GM12878 (cell line): ENCODE results near the gene SCMH1. TPM values are rescaled to one million over a fixed set of nuclear protein-coding genes. Genes with fewer than 3 reads are reported as not detected.

Experiments
- ATAC-seq: fragments of 200-7000 bp; cut with Tn5 transposase; 3 replicates; pipeline ENCODE4 v1.9.1; 2020; ENCODE audit warnings: mild to moderate bottlenecking, moderate library complexity
- BruUV-seq: library from RNA; stranded (reverse); fragments of 400-500 nt; replicated peaks from 2 replicates; lab custom pipeline; 2021; lab: Mats Ljungman, UMichigan
- CTCF ChIA-PET: fragments of 300-600 bp; sonication (Branson Sonifier 250); formaldehyde crosslinking; extraction: SDS; loops from one replicate; lab custom pipeline; 2021; ENCODE audit warnings: inconsistent platforms; lab: Yijun Ruan, JAX
- POLR2A ChIA-PET: fragments of 350-600 bp; formaldehyde crosslinking; extraction: SDS; loops from one replicate; lab custom pipeline; 2021; ENCODE audit warnings: inconsistent platforms; lab: Charles Lee
- RAD21 ChIA-PET: fragments of 300-600 bp; sonication (Branson Sonifier 250); formaldehyde crosslinking; loops from one replicate; lab custom pipeline; 2023; ENCODE audit warnings: antibody characterized with exemption; ENCODE audit not compliant: unreplicated experiment; lab: Charles Lee
- SMC1A ChIA-PET: fragments of 300-600 bp; sonication (Branson Sonifier 250); formaldehyde crosslinking; loops from one replicate; lab custom pipeline; 2023; ENCODE audit not compliant: unreplicated experiment, uncharacterized antibody; lab: Charles Lee
- DNase-seq: peaks from one replicate; pipeline ENCODE4 v3.0.0-alpha.2; 2011; ENCODE audit warnings: low read depth, low spot score
- FAIRE-seq: peaks from 3 replicates; lab custom pipeline; 2011; peaks lifted over from hg19 to GRCh38; lab: Jason Lieb, UNC
- H2AFZ ChIP-seq: 2 replicates; pipeline ENCODE4 v1.6.0; 2011; ENCODE audit warnings: low read depth, low read length, control low read depth; ENCODE audit not compliant: control insufficient read depth
- H3K27ac ChIP-seq: 2 replicates; pipeline ENCODE4 v1.5.1; 2011; ENCODE audit warnings: control low read depth; ENCODE audit not compliant: control insufficient read depth, insufficient read depth
- H3K27me3 ChIP-seq, 2 experiments: replicated peaks in 1 of 2; 2 replicates each; pipeline versions ENCODE4 v1.6.0 to v1.6.1; 2011; ENCODE audit warnings: low read length in 1 of 2; ENCODE audit not compliant: control insufficient read depth in 2 of 2, insufficient read depth in 2 of 2
- H3K36me3 ChIP-seq, 2 experiments: 2 replicates each; pipeline ENCODE4 v1.5.1; 2011; ENCODE audit warnings: low read length in 1 of 2; ENCODE audit not compliant: control insufficient read depth in 2 of 2, insufficient read depth in 2 of 2
- H3K4me1 ChIP-seq: 2 replicates; pipeline ENCODE4 v1.6.1; 2011; ENCODE audit warnings: mild to moderate bottlenecking, low read length, moderate library complexity, mixed read lengths; ENCODE audit not compliant: control insufficient read depth, insufficient read depth
- H3K4me2 ChIP-seq: 2 replicates; pipeline ENCODE4 v1.6.0; 2011; ENCODE audit warnings: control low read depth; ENCODE audit not compliant: control insufficient read depth, insufficient read depth
- H3K4me3 ChIP-seq: fragments of 200-600 bp; sonication (generic); 2 replicates; pipeline ENCODE4 v1.5.1; 2016
- H3K79me2 ChIP-seq: 2 replicates; pipeline ENCODE4 v1.6.0; 2011; ENCODE audit warnings: low read length; ENCODE audit not compliant: control insufficient read depth, insufficient read depth
- H3K9ac ChIP-seq: 2 replicates; pipeline ENCODE4 v1.8.0; 2011; ENCODE audit warnings: low read length, control low read depth, mixed read lengths; ENCODE audit not compliant: control insufficient read depth, insufficient read depth
- H3K9me3 ChIP-seq: replicated peaks from 3 replicates; pipeline ENCODE4 v1.5.1; 2011; ENCODE audit warnings: mild to moderate bottlenecking, low read length; ENCODE audit not compliant: control insufficient read depth, insufficient read depth
- H4K20me1 ChIP-seq: 2 replicates; pipeline ENCODE4 v1.6.0; 2011; ENCODE audit not compliant: control insufficient read depth, insufficient read depth
- CEBPZ ChIP-seq: fragments of 150-350 bp; IDR thresholded peaks from 2 replicates; pipeline ENCODE4 v1.6.1; 2016; ENCODE audit warnings: low read depth, low read length
- GATAD2B ChIP-seq: fragments of 450-650 bp; conservative IDR thresholded peaks from 2 replicates; pipeline ENCODE4 v1.6.1; 2017; ENCODE audit warnings: low read depth, mild to moderate bottlenecking, moderate library complexity
- JUNB ChIP-seq: IDR thresholded peaks from 2 replicates; pipeline ENCODE4 v1.6.1; 2016; ENCODE audit warnings: antibody characterized with exemption, mild to moderate bottlenecking
- MXI1 ChIP-seq: fragments of 150-350 bp; IDR thresholded peaks from 2 replicates; pipeline ENCODE4 v1.6.1; 2011; ENCODE audit warnings: low read depth, mild to moderate bottlenecking, inconsistent platforms, low read length, improper control_type of control experiment
- NBN ChIP-seq: fragments of 450-650 bp; IDR thresholded peaks from 2 replicates; pipeline ENCODE4 v1.6.1; 2016
- NFXL1 ChIP-seq: fragments of 450-650 bp; IDR thresholded peaks from 2 replicates; pipeline ENCODE4 v1.6.1; 2017; ENCODE audit warnings: antibody characterized with exemption, mild to moderate bottlenecking, borderline replicate concordance
- POLR2AphosphoS2 ChIP-seq: IDR thresholded peaks from 2 replicates; pipeline ENCODE4 v1.6.1; 2011; ENCODE audit warnings: low read depth, mild to moderate bottlenecking, low read length, improper control_type of control experiment, moderate library complexity
- POLR2AphosphoS5 ChIP-seq: IDR thresholded peaks from 2 replicates; pipeline ENCODE4 v1.6.1; 2011; ENCODE audit warnings: mild to moderate bottlenecking, low read length, inconsistent platforms
- POU2F2 ChIP-seq: IDR thresholded peaks from 3 replicates; pipeline ENCODE4 v1.6.1; 2011; ENCODE audit warnings: low read depth, mild to moderate bottlenecking, low read length, borderline replicate concordance
- RUNX3 ChIP-seq: IDR thresholded peaks from 2 replicates; pipeline ENCODE4 v1.6.1; 2012; ENCODE audit warnings: low read length, inconsistent platforms
- USF1 ChIP-seq: IDR thresholded peaks from 2 replicates; pipeline ENCODE4 v1.6.1; 2011; ENCODE audit warnings: borderline replicate concordance, low read depth, mild to moderate bottlenecking, moderate library complexity, mixed read lengths, low read length; ENCODE audit not compliant: insufficient read depth; ENCODE audit errors: extremely low read length
- ZNF592 ChIP-seq: fragments of 450-650 bp; IDR thresholded peaks from 2 replicates; pipeline ENCODE4 v1.6.1; 2017; ENCODE audit warnings: mild to moderate bottlenecking, moderate library complexity
- WGBS: methylation state at CpG from one replicate; pipeline ENCODE4 v1.1.6; 2016; ENCODE audit warnings: low lambda C conversion rate; ENCODE audit not compliant: insufficient replicate concordance, insufficient coverage; ENCODE audit errors: missing lambda C conversion rate; 5-methylcytosine and 5-hydroxymethylcytosine counted together
- in situ Hi-C: fragments of 300-500 bp; cut with MboI; formaldehyde crosslinking; loops from 9 replicates; pipeline ENCODE4 v1.14.3; 2018; ENCODE audit warnings: mixed read lengths
- intact Hi-C: fragments of 100-400 bp; cut with micrococcal nuclease; formaldehyde crosslinking; loops from one replicate; pipeline ENCODE4 v1.14.2; 2022; ENCODE audit not compliant: unreplicated experiment
- polyA plus RNA-seq, 11 experiments: library from polyadenylated mRNA; depleted of rRNA in 4 of 11; unstranded in 6 of 11; stranded (reverse) in 5 of 11; fragments of >200 nt; fragmentation: Nextera tagmentation in 4 of 11; fragmentation: Illumina TruSeq in 1 of 11; extraction: Ambion mirVana in 4 of 11; extraction: Trizol in 1 of 11; gene quantifications; 1 replicate in 1 of 11; 2 replicates in 10 of 11; pipeline versions ENCODE4 v1.2.1 to v1.2.3, GENCODE V29; 2011 to 2016; ENCODE audit warnings: inconsistent platforms in 2 of 11, missing spikeins in 2 of 11, low read depth in 1 of 11
- total RNA-seq, 4 experiments: library from RNA; depleted of rRNA in 3 of 4; stranded (reverse); fragments of >200 nt in 3 of 4; fragmentation: Illumina TruSeq in 1 of 4; extraction: Trizol in 1 of 4; gene quantifications; 2 replicates each; pipeline versions ENCODE4 v1.2.1 to v1.2.3, GENCODE V29; 2013 to 2021

SCMH1 gene
- total and polyA plus RNA-seq, 10 of the 15 experiments (the other 5 are each of a cell fraction or from before 2014, with no cell fraction given): 7.5 to 44.1 (median 27.8) TPM

GRCh38 chr1:41242342-41243078, 404 bp upstream of the SCMH1 start:
- Histone ChIP-seq H3K27ac (peak overlapping the region; percentile 92), H3K4me2 (peak overlapping the region; percentile 78), H3K4me3 (peak overlapping the region; percentile 74), H3K79me2 (peaks cover 51% of the 10 kb centered on the region), H4K20me1 (no peaks in the 10 kb centered on the region), H3K27me3 (no peaks in the 10 kb centered on the region), H2AFZ (peak overlapping the region; percentile 94), H3K36me3 (no peaks in the 10 kb centered on the region), H3K4me1 (peaks cover 17% of the 10 kb centered on the region), H3K9ac (peak overlapping the region; percentile 89), H3K9me3 (no peaks in the 10 kb centered on the region)
- ChIA-PET CTCF (interaction anchor here (1.2 to 1.5 kb wide), 2 partner anchors 205 to 274 kb away, joined by 3 to 4 read pairs; no protein-coding TSS in a partner anchor), SMC1A (interaction anchor here (0.7 to 1.3 kb wide), 4 partner anchors 102 to 120 kb away, joined by 3 read pairs; no protein-coding TSS in a partner anchor), RAD21 (interaction anchor here (2.4 kb wide), 1 partner anchor 239 kb away, joined by 7 read pairs; no protein-coding TSS in a partner anchor), POLR2A (no interaction called here)
- in situ Hi-C loops (no loop called here), intact Hi-C loops (loop anchor here (5.0 kb wide), 1 partner anchor 85 kb away; no protein-coding TSS in a partner anchor)
- ATAC-seq: peak; percentile 23
- BruUV-seq: TSS peak; percentile 73
- WGBS: 8% methylated on average over 49 of the region's 51 CpGs
- no peak for FAIRE-seq
- DNase-seq: no peak
- TF ChIP-seq ZNF592 (no peak), RUNX3 (peak; percentile 12; the same call in 1 of the 2 replicates), POLR2AphosphoS5 (peak; percentile 56; the same call in 1 of the 2 replicates), NBN (0 out of 2 replicates have a peak, but pooled peaks have one; percentile 45), MXI1 (0 out of 2 replicates have a peak, but pooled peaks have one; percentile 33), POLR2AphosphoS2 (no peak), GATAD2B (peak; percentile 69), NFXL1 (peak; percentile 95), JUNB (no peak), CEBPZ (no peak), POU2F2 (no peak), USF1 (no peak)
